ENCODE data around the gene CSE1L.
"Not testable (repeated sequence)": the region's sequence is repeated elsewhere in the genome, so short reads cannot be mapped to it uniquely, and the experiment has no call there.

The CSE1L gene

DNA sequence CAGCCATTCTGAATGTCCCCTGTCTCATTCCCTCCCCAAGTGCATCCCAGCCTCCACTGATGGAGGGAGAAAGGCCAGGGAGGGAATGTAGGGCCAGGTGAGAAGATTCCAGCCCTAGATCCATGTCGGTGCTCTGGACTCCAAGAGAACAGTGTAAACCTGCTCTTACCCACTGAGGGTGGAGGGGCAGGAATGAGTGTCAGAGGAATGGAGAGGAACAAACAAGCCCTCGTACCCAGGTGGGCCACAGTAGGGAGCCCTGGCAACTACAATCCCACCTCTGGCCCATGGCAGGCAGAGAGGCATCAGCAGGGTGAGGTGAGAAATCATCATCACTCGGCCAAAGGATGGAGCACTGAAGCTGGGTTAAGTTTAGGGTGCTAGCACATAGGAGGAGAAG, 87.5 kb downstream of the CSE1L start:
- no peak for DNase-seq (ENCODE audit: low read depth)
- TF ChIP-seq, protein P1, sequence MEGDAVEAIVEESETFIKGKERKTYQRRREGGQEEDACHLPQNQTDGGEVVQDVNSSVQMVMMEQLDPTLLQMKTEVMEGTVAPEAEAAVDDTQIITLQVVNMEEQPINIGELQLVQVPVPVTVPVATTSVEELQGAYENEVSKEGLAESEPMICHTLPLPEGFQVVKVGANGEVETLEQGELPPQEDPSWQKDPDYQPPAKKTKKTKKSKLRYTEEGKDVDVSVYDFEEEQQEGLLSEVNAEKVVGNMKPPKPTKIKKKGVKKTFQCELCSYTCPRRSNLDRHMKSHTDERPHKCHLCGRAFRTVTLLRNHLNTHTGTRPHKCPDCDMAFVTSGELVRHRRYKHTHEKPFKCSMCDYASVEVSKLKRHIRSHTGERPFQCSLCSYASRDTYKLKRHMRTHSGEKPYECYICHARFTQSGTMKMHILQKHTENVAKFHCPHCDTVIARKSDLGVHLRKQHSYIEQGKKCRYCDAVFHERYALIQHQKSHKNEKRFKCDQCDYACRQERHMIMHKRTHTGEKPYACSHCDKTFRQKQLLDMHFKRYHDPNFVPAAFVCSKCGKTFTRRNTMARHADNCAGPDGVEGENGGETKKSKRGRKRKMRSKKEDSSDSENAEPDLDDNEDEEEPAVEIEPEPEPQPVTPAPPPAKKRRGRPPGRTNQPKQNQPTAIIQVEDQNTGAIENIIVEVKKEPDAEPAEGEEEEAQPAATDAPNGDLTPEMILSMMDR (IDR thresholded peaks at IDR 0.05; ENCODE audit: insufficient read depth, low read depth, low read length, missing control alignments): no peak
- no peak overlapping the region for H3K4me3 ChIP-seq (ENCODE audit: low read length)

GRCh38 chr20:49134797-49135196, 88.7 kb downstream of the CSE1L start:
- DNase-seq (ENCODE audit: low read depth); H3K4me3 ChIP-seq (ENCODE audit: low read length): not testable (repeated sequence)

DNA sequence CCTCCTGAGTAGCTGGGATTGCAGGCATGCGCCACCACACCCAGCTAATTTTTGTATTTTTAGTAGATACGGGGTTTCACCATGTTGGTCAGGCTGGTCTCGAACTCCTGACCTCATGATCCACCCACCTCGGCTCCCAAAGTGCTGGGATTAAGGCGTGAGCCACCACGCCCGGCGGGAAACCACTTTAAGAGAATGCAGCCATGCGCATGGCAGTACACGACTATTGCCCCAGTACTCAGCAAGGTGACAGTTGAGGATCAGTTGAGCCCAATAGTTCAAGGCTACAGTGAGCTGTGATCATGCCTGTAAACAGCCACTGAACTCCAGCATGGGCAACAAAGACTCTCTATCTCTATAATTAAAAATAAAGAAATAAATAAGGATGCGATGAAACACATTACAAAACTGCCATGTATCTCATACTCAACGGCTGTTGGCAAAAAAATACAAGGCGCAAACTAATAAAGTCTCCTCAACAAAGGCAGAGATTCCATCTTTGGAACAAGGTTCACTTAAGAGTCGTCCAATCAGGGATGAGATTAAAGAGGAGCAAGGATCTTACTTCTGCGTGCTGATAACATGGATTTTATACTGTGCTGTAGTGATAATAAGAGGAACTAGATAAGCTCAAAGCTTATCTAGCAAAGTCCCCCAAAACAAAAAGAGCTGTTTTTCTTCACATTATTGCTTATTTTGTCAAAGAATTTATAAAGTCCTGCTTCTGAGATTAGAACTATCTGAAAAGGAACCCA, 90.9 kb downstream of the CSE1L start:
- H3K4me3 ChIP-seq (ENCODE audit: low read length): no peak overlapping the region
- TF ChIP-seq, protein P1 (IDR thresholded peaks at IDR 0.05; ENCODE audit: insufficient read depth, low read depth, low read length, missing control alignments): no peak
- DNase-seq (ENCODE audit: low read depth): no peak

- DNase-seq (ENCODE audit: low read depth): no peak
- TF ChIP-seq, protein P1 (IDR thresholded peaks at IDR 0.05; ENCODE audit: insufficient read depth, low read depth, low read length, missing control alignments): no peak
- H3K4me3 ChIP-seq (ENCODE audit: low read length): no peak overlapping the region
These were observed 92.3 kb downstream of the CSE1L start for GRCh38 chr20:49138431-49138830.

- no peak overlapping the region for H3K4me3 ChIP-seq (ENCODE audit: low read length)
These were observed 94.3 kb downstream of the CSE1L start for GRCh38 chr20:49140411-49140810.

GRCh38 chr20:49140834-49141233, 94.7 kb downstream of the CSE1L start:
- no peak for DNase-seq (ENCODE audit: low read depth)
- H3K4me3 ChIP-seq (ENCODE audit: low read length): no peak overlapping the region
- TF ChIP-seq, protein P1 (IDR thresholded peaks at IDR 0.05; ENCODE audit: insufficient read depth, low read depth, low read length, missing control alignments): no peak

More at GRCh38 chr20:49140411-49140810, 94.3 kb downstream of the CSE1L start:
- no peak for DNase-seq (ENCODE audit: low read depth)
- TF ChIP-seq, protein P1 (IDR thresholded peaks at IDR 0.05; ENCODE audit: insufficient read depth, low read depth, low read length, missing control alignments): no peak

All from epithelial cell of esophagus (primary cell).